K562 (cell line): ENCODE measurements around the gene FKBP2. TPM values are rescaled to one million over a fixed set of nuclear protein-coding genes. Genes with fewer than 3 reads are reported as not detected.

Experiments
- CXXC5 ChIP-seq: fragments of 250-450 bp; sonication (Bioruptor Pico); IDR thresholded peaks from 2 replicates; pipeline ENCODE4 v1.8.0; 2022; ENCODE audit warnings: inconsistent platforms, mild to moderate bottlenecking, moderate library complexity
- FOXM1 ChIP-seq, 2 experiments: fragments of 450-650 bp in 1 of 2; sonication (generic) in 1 of 2; formaldehyde crosslinking in 1 of 2; IDR thresholded peaks; 2 replicates each; pipeline versions ENCODE4 v1.6.1 to v1.9.0; 2017 to 2022; ENCODE audit warnings: low read depth in 2 of 2, mild to moderate bottlenecking in 2 of 2, missing genetic modification reagents in 1 of 2, moderate library complexity in 1 of 2
- GATAD2B ChIP-seq: fragments of 450-650 bp; IDR thresholded peaks from 2 replicates; pipeline ENCODE4 v1.6.1; 2017; ENCODE audit warnings: mild to moderate bottlenecking, borderline replicate concordance
- MYC ChIP-seq, 2 experiments: fragments of 250-450 bp in 1 of 2; sonication (Bioruptor Pico) in 1 of 2; IDR thresholded peaks; 2 replicates each; pipeline versions ENCODE4 v1.5.1 to v1.6.1; 2012 to 2021; ENCODE audit warnings: low read depth in 2 of 2, borderline replicate concordance in 1 of 2, improper control_type of control experiment in 1 of 2, low read length in 1 of 2, mild to moderate bottlenecking in 1 of 2, moderate library complexity in 1 of 2
- RNF2 ChIP-seq: sonication (generic); IDR thresholded peaks from 2 replicates; pipeline ENCODE4 v1.6.1; 2016
- SRSF3 ChIP-seq: fragments of 200-400 bp; formaldehyde crosslinking; IDR thresholded peaks from 2 replicates; pipeline ENCODE4 v1.6.1; 2016; ENCODE audit warnings: mild to moderate bottlenecking, low read length, moderate library complexity; ENCODE audit not compliant: insufficient read depth
- STAG1 ChIP-seq: sonication (generic); formaldehyde crosslinking; IDR thresholded peaks from 2 replicates; pipeline ENCODE4 v1.5.0; 2020; ENCODE audit warnings: missing genetic modification reagents, borderline replicate concordance
- TCF7 ChIP-seq: sonication (generic); IDR thresholded peaks from 2 replicates; pipeline ENCODE4 v1.6.1; 2016; ENCODE audit warnings: antibody characterized with exemption, borderline replicate concordance
- ZFX ChIP-seq: sonication (generic); formaldehyde crosslinking; IDR thresholded peaks from 2 replicates; pipeline ENCODE4 v1.8.0; 2022; ENCODE audit warnings: mild to moderate bottlenecking, missing genetic modification reagents, moderate library complexity
- ZNF121 ChIP-seq: sonication (generic); formaldehyde crosslinking; conservative IDR thresholded peaks from 2 replicates; pipeline ENCODE4 v1.8.0; 2022; ENCODE audit warnings: missing genetic modification reagents
- ZNF232 ChIP-seq: sonication (generic); formaldehyde crosslinking; IDR thresholded peaks from 2 replicates; pipeline ENCODE4 v1.8.0; 2022; ENCODE audit warnings: mild to moderate bottlenecking, missing genetic modification reagents
- ZNF24 ChIP-seq: fragments of 450-650 bp; IDR thresholded peaks from 2 replicates; pipeline ENCODE4 v1.6.1; 2016
- ZNF274 ChIP-seq: IDR thresholded peaks from 2 replicates; pipeline ENCODE4 v1.6.1; 2011; ENCODE audit warnings: low read depth, mild to moderate bottlenecking, low read length, moderate library complexity, borderline replicate concordance
- ZNF583 ChIP-seq: fragments of 250-450 bp; sonication (Bioruptor Pico); IDR thresholded peaks from 2 replicates; pipeline ENCODE4 v1.4.0; 2020
- ZNF584 ChIP-seq: fragments of 200-800 bp; sonication (Bioruptor generic); IDR thresholded peaks from 2 replicates; pipeline ENCODE4 v1.6.1; 2016; ENCODE audit warnings: low read depth, mild to moderate bottlenecking, missing genetic modification characterization, missing compliant biosample characterization
- ZSCAN29 ChIP-seq: fragments of 450-650 bp; IDR thresholded peaks from 2 replicates; pipeline ENCODE4 v1.6.1; 2017
- polyA plus RNA-seq, 8 experiments: library from polyadenylated mRNA; depleted of rRNA in 4 of 8; stranded (reverse) in 5 of 8; unstranded in 3 of 8; fragments of >200 nt; fragmentation: Nextera tagmentation in 2 of 8; fragmentation: Illumina TruSeq in 1 of 8; extraction: Ambion mirVana in 2 of 8; extraction: Trizol in 1 of 8; gene quantifications; 2 replicates each; pipeline versions ENCODE4 v1.2.1 to v1.2.3, GENCODE V29; 2011 to 2014; ENCODE audit warnings: inconsistent platforms in 1 of 8, missing spikeins in 1 of 8
- total RNA-seq, 7 experiments: library from RNA; depleted of rRNA in 6 of 7; stranded (reverse); fragments of >200 nt in 6 of 7; fragmentation: Illumina TruSeq in 2 of 7; extraction: Trizol in 2 of 7; gene quantifications; 2 replicates each; pipeline versions ENCODE4 v1.2.1 to v1.2.3, GENCODE V29; 2011 to 2021; ENCODE audit warnings: low replicate concordance in 1 of 7
- TF ChIP-seq, protein P1 (sequence below): fragments of 250-450 bp; sonication (Bioruptor Pico); IDR thresholded peaks from 2 replicates; pipeline ENCODE4 v1.4.0; 2020; ENCODE audit warnings: mild to moderate bottlenecking, moderate library complexity, borderline replicate concordance
- TF ChIP-seq, protein P2 (sequence below), 2 experiments: fragments of 450-650 bp; conservative IDR thresholded peaks; 2 replicates each; pipeline ENCODE4 v1.6.1; 2017; ENCODE audit warnings: mild to moderate bottlenecking in 2 of 2, moderate library complexity in 2 of 2
- TF ChIP-seq, protein P3 (sequence below): sonication (generic); formaldehyde crosslinking; IDR thresholded peaks from 2 replicates; pipeline ENCODE4 v1.8.0; 2022; ENCODE audit warnings: missing genetic modification reagents, mild to moderate bottlenecking, moderate library complexity, borderline replicate concordance
- TF ChIP-seq, protein P4 (sequence below): fragments of 450-650 bp; formaldehyde crosslinking; IDR thresholded peaks from 2 replicates; pipeline ENCODE4 v1.4.0; 2020; ENCODE audit warnings: mild to moderate bottlenecking, moderate library complexity

The FKBP2 gene
- total and polyA plus RNA-seq, 9 of the 15 experiments (the other 6 are each of a cell fraction or from before 2014, with no cell fraction given), result 3.5 to 151 (median 58.1) TPM

DNA sequence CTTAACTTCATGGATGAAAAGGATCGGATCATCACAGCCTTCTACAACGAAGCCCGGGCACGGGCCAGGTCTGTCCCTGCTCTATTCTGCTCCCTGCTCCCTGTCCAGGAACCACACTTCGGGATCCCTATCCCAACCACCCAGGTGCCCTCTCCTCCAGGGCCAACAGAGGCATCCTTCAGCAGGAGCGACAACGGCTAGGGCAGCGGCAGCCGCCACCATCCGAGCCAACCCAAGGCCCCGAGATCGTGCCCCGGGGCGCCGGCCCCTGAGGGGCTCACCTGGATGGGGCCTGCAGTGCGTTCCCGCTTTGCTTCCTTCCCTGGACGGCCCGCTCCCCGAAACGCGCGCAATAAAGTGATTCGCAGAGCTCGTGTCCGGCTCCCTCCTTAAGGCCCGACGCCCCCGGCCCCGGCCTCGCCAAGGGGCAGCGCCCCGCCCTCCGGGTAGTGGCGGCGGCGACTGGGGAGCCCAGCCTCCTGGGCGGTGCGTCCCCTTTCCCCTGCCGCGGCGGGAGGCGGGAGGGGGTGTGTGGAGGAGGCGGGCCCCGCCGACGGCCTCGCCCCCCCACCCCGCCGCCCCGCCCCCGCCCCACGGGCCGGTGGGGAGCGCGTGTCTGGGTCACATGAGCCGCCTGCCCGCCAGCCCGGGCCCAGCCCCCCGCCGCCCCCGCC lies 6.8 kb upstream of the FKBP2 start, which contains the start of gene VEGFB (continued):
- TF ChIP-seq, protein P1, sequence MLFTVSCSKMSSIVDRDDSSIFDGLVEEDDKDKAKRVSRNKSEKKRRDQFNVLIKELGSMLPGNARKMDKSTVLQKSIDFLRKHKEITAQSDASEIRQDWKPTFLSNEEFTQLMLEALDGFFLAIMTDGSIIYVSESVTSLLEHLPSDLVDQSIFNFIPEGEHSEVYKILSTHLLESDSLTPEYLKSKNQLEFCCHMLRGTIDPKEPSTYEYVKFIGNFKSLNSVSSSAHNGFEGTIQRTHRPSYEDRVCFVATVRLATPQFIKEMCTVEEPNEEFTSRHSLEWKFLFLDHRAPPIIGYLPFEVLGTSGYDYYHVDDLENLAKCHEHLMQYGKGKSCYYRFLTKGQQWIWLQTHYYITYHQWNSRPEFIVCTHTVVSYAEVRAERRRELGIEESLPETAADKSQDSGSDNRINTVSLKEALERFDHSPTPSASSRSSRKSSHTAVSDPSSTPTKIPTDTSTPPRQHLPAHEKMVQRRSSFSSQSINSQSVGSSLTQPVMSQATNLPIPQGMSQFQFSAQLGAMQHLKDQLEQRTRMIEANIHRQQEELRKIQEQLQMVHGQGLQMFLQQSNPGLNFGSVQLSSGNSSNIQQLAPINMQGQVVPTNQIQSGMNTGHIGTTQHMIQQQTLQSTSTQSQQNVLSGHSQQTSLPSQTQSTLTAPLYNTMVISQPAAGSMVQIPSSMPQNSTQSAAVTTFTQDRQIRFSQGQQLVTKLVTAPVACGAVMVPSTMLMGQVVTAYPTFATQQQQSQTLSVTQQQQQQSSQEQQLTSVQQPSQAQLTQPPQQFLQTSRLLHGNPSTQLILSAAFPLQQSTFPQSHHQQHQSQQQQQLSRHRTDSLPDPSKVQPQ (CRISPR knock-in tag), result no peak
- TF ChIP-seq, protein P2, sequence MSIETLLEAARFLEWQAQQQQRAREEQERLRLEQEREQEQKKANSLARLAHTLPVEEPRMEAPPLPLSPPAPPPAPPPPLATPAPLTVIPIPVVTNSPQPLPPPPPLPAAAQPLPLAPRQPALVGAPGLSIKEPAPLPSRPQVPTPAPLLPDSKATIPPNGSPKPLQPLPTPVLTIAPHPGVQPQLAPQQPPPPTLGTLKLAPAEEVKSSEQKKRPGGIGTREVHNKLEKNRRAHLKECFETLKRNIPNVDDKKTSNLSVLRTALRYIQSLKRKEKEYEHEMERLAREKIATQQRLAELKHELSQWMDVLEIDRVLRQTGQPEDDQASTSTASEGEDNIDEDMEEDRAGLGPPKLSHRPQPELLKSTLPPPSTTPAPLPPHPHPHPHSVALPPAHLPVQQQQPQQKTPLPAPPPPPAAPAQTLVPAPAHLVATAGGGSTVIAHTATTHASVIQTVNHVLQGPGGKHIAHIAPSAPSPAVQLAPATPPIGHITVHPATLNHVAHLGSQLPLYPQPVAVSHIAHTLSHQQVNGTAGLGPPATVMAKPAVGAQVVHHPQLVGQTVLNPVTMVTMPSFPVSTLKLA (conservative IDR thresholded peaks at IDR 0.05), result 0 out of 4 replicates have a peak, but pooled peaks of 1 of the 2 experiments have one; percentile 27
- TF ChIP-seq, protein P3, sequence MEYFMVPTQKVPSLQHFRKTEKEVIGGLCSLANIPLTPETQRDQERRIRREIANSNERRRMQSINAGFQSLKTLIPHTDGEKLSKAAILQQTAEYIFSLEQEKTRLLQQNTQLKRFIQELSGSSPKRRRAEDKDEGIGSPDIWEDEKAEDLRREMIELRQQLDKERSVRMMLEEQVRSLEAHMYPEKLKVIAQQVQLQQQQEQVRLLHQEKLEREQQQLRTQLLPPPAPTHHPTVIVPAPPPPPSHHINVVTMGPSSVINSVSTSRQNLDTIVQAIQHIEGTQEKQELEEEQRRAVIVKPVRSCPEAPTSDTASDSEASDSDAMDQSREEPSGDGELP, result peak; percentile 41; the same call in 1 of the 2 replicates
- TF ChIP-seq STAG1 (CRISPR knock-in tag) (no peak), ZNF121 (CRISPR knock-in tag) (no peak), GATAD2B (no peak), ZNF274 (no peak), ZNF24 (no peak), CXXC5 (peak; percentile 35; the same call in 1 of the 2 replicates), MYC (IDR thresholded peaks at IDR 0.05; ENCODE audit: low read depth, low read length) (no peak), MYC (CRISPR knock-in tag; IDR thresholded peaks at IDR 0.05; ENCODE audit: borderline replicate concordance, low read depth) (no peak), ZNF583 (CRISPR knock-in tag) (no peak), TCF7 (no peak), ZNF584 (no peak), ZNF232 (CRISPR knock-in tag) (no peak), FOXM1 (IDR thresholded peaks at IDR 0.05; ENCODE audit: low read depth) (no peak), FOXM1 (CRISPR knock-in tag; IDR thresholded peaks at IDR 0.05; ENCODE audit: low read depth) (no peak), ZSCAN29 (no peak), RNF2 (no peak), SRSF3 (no peak), ZFX (CRISPR knock-in tag) (peak; percentile 76)
- TF ChIP-seq, protein P4, sequence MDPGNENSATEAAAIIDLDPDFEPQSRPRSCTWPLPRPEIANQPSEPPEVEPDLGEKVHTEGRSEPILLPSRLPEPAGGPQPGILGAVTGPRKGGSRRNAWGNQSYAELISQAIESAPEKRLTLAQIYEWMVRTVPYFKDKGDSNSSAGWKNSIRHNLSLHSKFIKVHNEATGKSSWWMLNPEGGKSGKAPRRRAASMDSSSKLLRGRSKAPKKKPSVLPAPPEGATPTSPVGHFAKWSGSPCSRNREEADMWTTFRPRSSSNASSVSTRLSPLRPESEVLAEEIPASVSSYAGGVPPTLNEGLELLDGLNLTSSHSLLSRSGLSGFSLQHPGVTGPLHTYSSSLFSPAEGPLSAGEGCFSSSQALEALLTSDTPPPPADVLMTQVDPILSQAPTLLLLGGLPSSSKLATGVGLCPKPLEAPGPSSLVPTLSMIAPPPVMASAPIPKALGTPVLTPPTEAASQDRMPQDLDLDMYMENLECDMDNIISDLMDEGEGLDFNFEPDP, result no peak
